GM18861 (cell line): ENCODE results near the gene KRTDAP.

Source experiments
- ATAC-seq: cut with Tn5 transposase; IDR thresholded peaks from one replicate; pipeline ENCODE4 v1.9.1; 2021; ENCODE audit not compliant: unreplicated experiment

Gene KRTDAP

DNA sequence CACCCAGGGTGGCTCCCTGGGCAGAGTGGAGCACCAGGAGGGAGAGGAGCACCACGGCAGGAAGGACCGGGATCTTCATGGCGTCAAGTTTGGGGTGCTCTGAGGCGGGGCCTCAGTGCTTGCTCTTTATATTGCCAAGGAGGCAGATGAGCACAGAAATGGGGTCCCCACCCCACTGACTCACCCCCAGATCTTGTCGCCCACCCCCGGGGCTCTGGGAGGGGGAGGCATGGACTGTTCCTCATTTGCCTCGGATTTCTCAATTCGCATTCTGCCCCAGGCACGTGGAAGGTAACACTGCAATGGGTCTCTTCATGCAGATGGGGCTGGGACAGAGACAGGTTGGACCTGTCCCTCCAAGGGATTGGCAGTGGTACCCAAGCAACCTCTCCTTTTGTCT, at the start of gene KRTDAP:
Gene KRTDAP, minus strand, starts transcription at position 101 of the 400 bp plus-strand sequence. Its CDS starts 22 bp downstream, at position 79.
- ATAC-seq, result no peak

GRCh38 chr19:35539850-35540249, 49.6 kb upstream of the KRTDAP start:
- no peak for ATAC-seq

DNA sequence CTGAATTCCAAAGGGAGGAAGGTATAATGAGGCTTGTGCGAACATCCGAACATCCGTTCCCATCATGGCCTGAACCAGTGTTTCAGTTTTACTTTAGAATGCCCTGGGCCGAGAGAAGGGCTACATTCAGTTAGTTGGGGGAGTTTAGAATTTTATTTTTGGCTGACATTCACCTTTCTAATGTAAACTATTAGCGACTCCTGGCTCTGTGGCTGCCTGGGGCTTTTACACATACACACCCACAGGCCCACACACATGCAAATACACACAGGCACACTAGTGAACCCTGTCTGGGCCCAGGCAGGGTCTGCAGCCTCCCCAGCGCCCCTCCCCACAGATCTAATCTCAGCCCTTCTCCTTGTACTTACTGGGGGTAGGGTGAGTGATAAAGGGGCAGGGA, 49.0 kb upstream of the KRTDAP start:
- ATAC-seq, result no peak

- ATAC-seq, result no peak
Observed at GRCh38 chr19:35534803-35535480, 44.7 kb upstream of the KRTDAP start.

GRCh38 chr19:35533822-35534392, 43.6 kb upstream of the KRTDAP start:
- ATAC-seq, result no peak

GRCh38 chr19:35533201-35533821, 43.0 kb upstream of the KRTDAP start, which contains the start of gene GAPDHS:
TSS of gene GAPDHS (plus strand) at chr19:35533456. CDS start at chr19:35533528, 72 bp downstream.
- no peak for ATAC-seq

DNA sequence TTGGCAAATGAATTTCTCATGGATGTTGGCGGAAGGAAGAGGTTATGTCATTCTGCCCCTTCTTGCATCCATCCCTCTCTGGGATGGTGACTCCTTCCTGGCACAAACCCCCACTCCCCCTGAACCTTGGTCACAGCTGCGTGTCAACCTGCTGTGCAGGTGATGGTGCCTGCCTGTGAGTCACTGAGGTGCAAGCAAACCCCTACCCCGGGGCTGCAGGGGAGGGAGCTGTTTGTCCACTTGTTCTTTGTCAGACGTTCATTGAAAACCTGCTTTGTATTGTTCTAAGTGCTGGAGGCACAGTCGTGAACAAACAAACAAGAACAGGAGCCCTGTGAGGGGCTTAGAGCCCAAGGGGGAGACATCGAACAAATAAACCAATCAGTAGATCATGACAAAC, 41.0 kb upstream of the KRTDAP start:
- ATAC-seq, result no peak

- ATAC-seq, result no peak
Observed at GRCh38 chr19:35529241-35530218, 39.3 kb upstream of the KRTDAP start.

GRCh38 chr19:35528218-35529038, 38.2 kb upstream of the KRTDAP start, which contains the start of gene SBSN:
TSS of gene SBSN (minus strand) at chr19:35528311. CDS start at chr19:35528281, 30 bp downstream.
- no peak for ATAC-seq

- no peak for ATAC-seq
Observed at GRCh38 chr19:35525873-35526272, 35.6 kb upstream of the KRTDAP start.

- ATAC-seq, result no peak
Observed at GRCh38 chr19:35524181-35524837, 34.0 kb upstream of the KRTDAP start.

GRCh38 chr19:35522745-35523327, 32.6 kb upstream of the KRTDAP start:
- no peak for ATAC-seq

GRCh38 chr19:35521124-35521743, 31.0 kb upstream of the KRTDAP start:
- no peak for ATAC-seq

DNA sequence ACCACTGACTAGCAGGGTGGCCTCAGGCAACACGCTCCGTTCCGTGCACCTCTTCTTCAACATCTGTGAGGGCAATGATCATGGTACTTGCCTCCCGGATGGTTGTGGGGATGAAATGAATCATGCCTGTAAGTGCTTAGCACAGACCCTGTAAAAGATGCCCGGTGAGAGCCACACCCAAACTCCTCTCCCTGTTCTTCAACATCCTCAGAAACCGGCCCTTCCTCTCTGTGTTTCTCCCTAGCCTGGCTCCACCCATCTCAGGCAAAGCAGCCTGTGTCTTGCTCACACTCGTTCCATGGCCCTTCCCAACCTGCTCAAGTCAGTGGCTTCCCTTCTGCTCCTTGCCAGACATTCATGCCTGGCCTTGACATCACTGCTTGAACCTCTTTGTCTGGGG, 29.0 kb upstream of the KRTDAP start:
- no peak for ATAC-seq

DNA sequence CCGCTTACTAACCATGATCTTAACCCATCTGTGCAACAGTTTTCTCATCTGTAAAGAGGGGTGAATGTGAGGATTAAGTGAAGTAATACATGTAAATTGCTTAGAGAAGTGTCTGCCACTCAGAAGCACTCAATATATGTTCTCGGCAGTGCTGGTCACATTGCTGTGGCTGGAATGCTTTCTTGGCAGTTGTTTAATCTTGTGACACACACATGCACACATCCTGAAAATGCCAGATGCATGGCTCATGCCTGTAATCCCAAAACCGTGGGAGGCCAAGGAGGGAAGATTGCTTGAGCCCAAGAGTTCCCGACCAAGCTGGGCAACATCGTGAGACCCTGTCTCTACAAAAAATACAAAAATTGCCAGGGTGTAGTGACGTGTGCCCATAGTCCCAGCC, 28.0 kb upstream of the KRTDAP start:
- no peak for ATAC-seq

GRCh38 chr19:35517342-35517741, 27.1 kb upstream of the KRTDAP start:
- ATAC-seq, result no peak

DNA sequence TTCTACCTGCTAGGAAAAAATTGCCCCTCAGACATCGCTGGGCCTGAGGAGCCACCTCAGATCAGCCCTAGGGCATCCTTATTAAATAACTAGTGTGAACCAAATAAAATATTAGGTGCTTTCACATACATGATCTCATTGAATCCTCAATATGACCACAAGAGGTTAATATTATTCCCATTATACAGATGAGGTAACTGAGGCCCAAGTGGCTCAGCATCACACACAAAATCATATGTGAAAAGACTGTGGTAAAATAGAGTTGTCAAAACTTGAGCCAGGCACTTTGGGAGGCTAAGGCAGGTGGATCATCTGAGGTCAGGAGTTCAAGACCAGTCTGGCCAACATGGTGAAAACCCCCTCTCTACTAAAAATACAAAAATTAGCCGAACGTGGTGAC, 26.0 kb upstream of the KRTDAP start:
- no peak for ATAC-seq

DNA sequence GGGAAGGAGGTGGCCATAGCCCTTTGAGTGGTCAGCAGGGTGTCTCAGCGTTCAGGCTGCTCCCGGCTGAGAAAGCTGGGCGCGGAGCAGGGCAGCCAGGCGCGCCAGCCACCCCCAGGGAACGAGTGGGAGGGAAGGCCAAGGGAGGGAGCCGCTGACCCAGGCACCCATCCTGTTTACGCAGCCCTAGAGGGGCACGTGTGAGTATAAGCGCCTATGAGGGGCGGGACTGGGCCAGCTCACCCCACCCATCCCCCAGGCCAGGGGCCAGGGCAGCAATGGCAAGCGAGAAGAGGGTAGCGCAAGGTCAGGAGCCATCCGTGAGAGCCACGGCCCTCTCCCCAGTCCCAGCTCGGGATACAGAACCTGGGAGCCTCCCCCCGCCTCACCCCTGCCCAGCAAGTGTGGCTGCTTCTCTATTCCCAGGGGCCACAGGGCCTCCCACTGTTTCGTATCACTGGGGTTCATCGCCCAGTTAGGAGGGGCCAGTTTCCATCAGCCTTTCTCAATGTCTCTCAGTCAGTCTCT, 24.1 kb upstream of the KRTDAP start:
- no peak for ATAC-seq
